Measurements from ENCODE around the gene C3orf70. TPM values are rescaled to one million over a fixed set of nuclear protein-coding genes. Genes with fewer than 3 reads are reported as not detected.

C3orf70 gene
- total and polyA plus RNA-seq, 11 donors, result 0.53 to 2.9 (median 2.0) TPM

GRCh38 chr3:185094697-185095096, 58.2 kb downstream of the C3orf70 start:
- Histone ChIP-seq H3K27ac (no peak overlapping the region), H3K4me1 (peaks cover 0 to 6% (median 0%) of the 10 kb centered on the region in 12 donors), H3K27me3 (no peaks in the 10 kb centered on the region), H3K36me3 (no peaks in the 10 kb centered on the region), H3K4me3 (no peak overlapping the region), H3K9me3 (no peaks in the 10 kb centered on the region)
- WGBS, 4 donors, result 56 to 70% (median 62%) methylated on average over 4 of the region's 4 CpGs
- ATAC-seq (no peak), DNase-seq (no peak)
- intact Hi-C loops (cut with DNase I), result no loop called here
- TF ChIP-seq POLR2A (IDR thresholded peaks at IDR 0.05), result no peak
- no peak for TF ChIP-seq CTCF (IDR thresholded peaks at IDR 0.05)

GRCh38 chr3:185093116-185093515, 59.7 kb downstream of the C3orf70 start:
- Histone ChIP-seq H3K27ac (no peak overlapping the region), H3K27me3 (no peaks in the 10 kb centered on the region), H3K9me3 (no peaks in the 10 kb centered on the region), H3K4me1 (peaks cover 0 to 6% (median 0%) of the 10 kb centered on the region in 12 donors), H3K36me3 (no peaks in the 10 kb centered on the region), H3K4me3 (no peak overlapping the region)
- no peak for TF ChIP-seq POLR2A (IDR thresholded peaks at IDR 0.05)
- no peak for TF ChIP-seq CTCF (IDR thresholded peaks at IDR 0.05)
- DNase-seq (no peak), ATAC-seq (no peak)
- intact Hi-C loops (cut with DNase I), result no loop called here

GRCh38 chr3:185090811-185091210, 62.0 kb downstream of the C3orf70 start:
- H3K9me3 ChIP-seq, result no peaks in the 10 kb centered on the region
- DNase-seq (no peak), ATAC-seq (no peak)
- intact Hi-C loops (cut with DNase I), result no loop called here
- no peak overlapping the region for H3K4me3 ChIP-seq
- no peaks in the 10 kb centered on the region for H3K27me3 ChIP-seq
- H3K4me1 ChIP-seq, result peaks cover 0 to 6% (median 0%) of the 10 kb centered on the region in 12 donors
- 96 to 98% (median 97%) methylated on average over 4 of the region's 4 CpGs for WGBS, 4 donors
- no peaks in the 10 kb centered on the region for H3K36me3 ChIP-seq
- H3K27ac ChIP-seq, result no peak overlapping the region
- no peak for TF ChIP-seq CTCF (IDR thresholded peaks at IDR 0.05)
- no peak for TF ChIP-seq POLR2A (IDR thresholded peaks at IDR 0.05)

GRCh38 chr3:185089751-185090150, 63.1 kb downstream of the C3orf70 start:
- no peak for ATAC-seq
- H3K36me3 ChIP-seq, result no peaks in the 10 kb centered on the region
- no peak for TF ChIP-seq POLR2A (IDR thresholded peaks at IDR 0.05)
- no peak for TF ChIP-seq CTCF (IDR thresholded peaks at IDR 0.05)
- H3K27me3 ChIP-seq, result no peaks in the 10 kb centered on the region
- no peaks in the 10 kb centered on the region for H3K9me3 ChIP-seq
- no peak for DNase-seq
- peaks cover 0 to 6% (median 0%) of the 10 kb centered on the region in 12 donors for H3K4me1 ChIP-seq
- no peak overlapping the region for H3K4me3 ChIP-seq
- H3K27ac ChIP-seq, result no peak overlapping the region
- intact Hi-C loops (cut with DNase I), result no loop called here

Measured in heart left ventricle (tissue), 16 donors.